Measurements from ENCODE around the gene COQ2. TPM values are rescaled to one million over a fixed set of nuclear protein-coding genes. Genes with fewer than 3 reads are reported as not detected.

Gene COQ2
- total RNA-seq, 1 experiment from 2014 or later, result 19.8 TPM

- H4K8ac ChIP-seq (replicated peaks; ENCODE audit: insufficient read length, low read depth, low read length), result no peak overlapping the region
- H3K9me3 Mint-ChIP-seq, result no peaks in the 10 kb centered on the region
- H3K4me3 Mint-ChIP-seq, result no peak overlapping the region
These were observed 20.6 kb upstream of the COQ2 start for GRCh38 chr4:83305187-83305586.

More at GRCh38 chr4:83305187-83305586, 20.6 kb upstream of the COQ2 start:
- Histone ChIP-seq H3K23ac (ENCODE audit: insufficient read length, low read depth, low read length) (no peak overlapping the region), H3K23me2 (ENCODE audit: insufficient read length, low read depth, low read length, poor library complexity, severe bottlenecking) (no peaks in the 10 kb centered on the region), H2BK15ac (ENCODE audit: low read depth, low read length) (no peak overlapping the region), H3T11ph (ENCODE audit: low read length) (no peak overlapping the region), H3K79me2 (ENCODE audit: insufficient read depth, low read length) (no peaks in the 10 kb centered on the region), H3K18ac (ENCODE audit: insufficient read length, low read depth, low read length) (no peak overlapping the region), H2AFZ (ENCODE audit: low read length) (no peak overlapping the region), H3K9ac (ENCODE audit: extremely low read depth, insufficient read length, low read length) (no peak overlapping the region), H3K79me1 (ENCODE audit: insufficient read depth, low read depth, low read length, poor library complexity, severe bottlenecking) (no peaks in the 10 kb centered on the region), H3K4me2 (ENCODE audit: insufficient read depth, insufficient read length, low read length) (no peak overlapping the region), H3K4me1 (ENCODE audit: insufficient read depth, low read length) (no peaks in the 10 kb centered on the region; the same call in 1 of the 2 replicates), H2BK20ac (ENCODE audit: low read depth, low read length, poor library complexity, severe bottlenecking) (no peak overlapping the region), H4K20me1 (ENCODE audit: control insufficient read depth, insufficient read depth, insufficient read length) (no peaks in the 10 kb centered on the region), H3K9me3 (ENCODE audit: control insufficient read depth, low read depth, low read length) (no peaks in the 10 kb centered on the region), H4K91ac (ENCODE audit: insufficient read length, low read depth, low read length) (no peak overlapping the region), H2BK5ac (ENCODE audit: insufficient read length, low read length) (no peak overlapping the region), H2BK120ac (ENCODE audit: low read depth, low read length, poor library complexity, severe bottlenecking) (no peak overlapping the region), H3K4ac (ENCODE audit: low read depth, low read length) (no peak overlapping the region), H4K5ac (ENCODE audit: insufficient read length, low read depth, low read length) (no peak overlapping the region), H3K14ac (ENCODE audit: insufficient read depth, low read length) (no peak overlapping the region), H3K56ac (ENCODE audit: insufficient read length, low read depth, low read length) (no peak overlapping the region), H3K27me3 (ENCODE audit: insufficient read depth, low read length) (no peaks in the 10 kb centered on the region), H2BK12ac (ENCODE audit: insufficient read length, low read depth, low read length) (no peak overlapping the region), H3K27ac (ENCODE audit: insufficient read length, low read depth, low read length) (no peak overlapping the region), H2AK5ac (ENCODE audit: insufficient read length, low read length) (no peak overlapping the region)
- DNase-seq, result no peak
- H3K27ac Mint-ChIP-seq, result no peak overlapping the region
- WGBS (ENCODE audit: extremely low coverage, insufficient read length, low lambda C conversion rate), result no CpG with 5 or more reads among the region's 2 CpGs
- peaks cover 11 to 14% of the 10 kb centered on the region in 2 experiments for H3K4me1 Mint-ChIP-seq
- H3K36me3 Mint-ChIP-seq (ENCODE audit: insufficient read depth in 1 of 3, low read depth in 3 of 3), result no peaks in the 10 kb centered on the region
- no peaks in the 10 kb centered on the region for H3K27me3 Mint-ChIP-seq (ENCODE audit: low read depth)
- no peak for TF ChIP-seq CTCF (conservative IDR thresholded peaks at IDR 0.05)

Measured in H9 (cell line).